D721Med (cell line): ENCODE data around the gene JAG1.

ENCODE experiments used
- DNase-seq: peaks from one replicate; pipeline ENCODE4 v3.0.0; 2011; ENCODE audit warnings: low spot score; ENCODE audit not compliant: insufficient read length
- FAIRE-seq: peaks from 2 replicates; lab custom pipeline; 2011; peaks lifted over from hg19 to GRCh38; lab: Jason Lieb, UNC
- TF ChIP-seq, protein P1 (sequence below): IDR thresholded peaks from 2 replicates; pipeline ENCODE4 v1.5.1; 2012; ENCODE audit warnings: mild to moderate bottlenecking, control low read depth; ENCODE audit not compliant: insufficient read depth; ENCODE audit errors: missing control alignments

Gene JAG1

DNA sequence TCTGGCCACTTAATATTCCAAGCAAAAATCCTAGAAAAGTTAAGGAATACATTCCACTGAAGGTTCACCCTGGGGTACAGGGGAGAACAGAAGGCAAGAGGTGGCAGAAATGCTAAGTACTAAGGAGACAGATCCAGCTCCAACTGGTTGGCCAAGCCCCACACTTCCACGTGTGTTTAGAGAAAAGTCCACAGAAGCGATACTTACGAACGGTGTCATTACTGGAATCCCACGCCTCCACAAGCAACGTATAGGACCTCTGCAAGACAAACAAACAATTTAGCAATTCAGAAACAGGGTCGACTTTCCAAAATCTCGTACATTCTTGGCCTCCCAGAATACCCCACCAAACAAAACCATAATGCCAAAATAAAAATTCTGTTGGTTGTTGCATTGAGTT, 10.0 kb downstream of the JAG1 start:
- DNase-seq (no peak), FAIRE-seq (no peak)
- TF ChIP-seq, protein P1, sequence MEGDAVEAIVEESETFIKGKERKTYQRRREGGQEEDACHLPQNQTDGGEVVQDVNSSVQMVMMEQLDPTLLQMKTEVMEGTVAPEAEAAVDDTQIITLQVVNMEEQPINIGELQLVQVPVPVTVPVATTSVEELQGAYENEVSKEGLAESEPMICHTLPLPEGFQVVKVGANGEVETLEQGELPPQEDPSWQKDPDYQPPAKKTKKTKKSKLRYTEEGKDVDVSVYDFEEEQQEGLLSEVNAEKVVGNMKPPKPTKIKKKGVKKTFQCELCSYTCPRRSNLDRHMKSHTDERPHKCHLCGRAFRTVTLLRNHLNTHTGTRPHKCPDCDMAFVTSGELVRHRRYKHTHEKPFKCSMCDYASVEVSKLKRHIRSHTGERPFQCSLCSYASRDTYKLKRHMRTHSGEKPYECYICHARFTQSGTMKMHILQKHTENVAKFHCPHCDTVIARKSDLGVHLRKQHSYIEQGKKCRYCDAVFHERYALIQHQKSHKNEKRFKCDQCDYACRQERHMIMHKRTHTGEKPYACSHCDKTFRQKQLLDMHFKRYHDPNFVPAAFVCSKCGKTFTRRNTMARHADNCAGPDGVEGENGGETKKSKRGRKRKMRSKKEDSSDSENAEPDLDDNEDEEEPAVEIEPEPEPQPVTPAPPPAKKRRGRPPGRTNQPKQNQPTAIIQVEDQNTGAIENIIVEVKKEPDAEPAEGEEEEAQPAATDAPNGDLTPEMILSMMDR = no peak

DNA sequence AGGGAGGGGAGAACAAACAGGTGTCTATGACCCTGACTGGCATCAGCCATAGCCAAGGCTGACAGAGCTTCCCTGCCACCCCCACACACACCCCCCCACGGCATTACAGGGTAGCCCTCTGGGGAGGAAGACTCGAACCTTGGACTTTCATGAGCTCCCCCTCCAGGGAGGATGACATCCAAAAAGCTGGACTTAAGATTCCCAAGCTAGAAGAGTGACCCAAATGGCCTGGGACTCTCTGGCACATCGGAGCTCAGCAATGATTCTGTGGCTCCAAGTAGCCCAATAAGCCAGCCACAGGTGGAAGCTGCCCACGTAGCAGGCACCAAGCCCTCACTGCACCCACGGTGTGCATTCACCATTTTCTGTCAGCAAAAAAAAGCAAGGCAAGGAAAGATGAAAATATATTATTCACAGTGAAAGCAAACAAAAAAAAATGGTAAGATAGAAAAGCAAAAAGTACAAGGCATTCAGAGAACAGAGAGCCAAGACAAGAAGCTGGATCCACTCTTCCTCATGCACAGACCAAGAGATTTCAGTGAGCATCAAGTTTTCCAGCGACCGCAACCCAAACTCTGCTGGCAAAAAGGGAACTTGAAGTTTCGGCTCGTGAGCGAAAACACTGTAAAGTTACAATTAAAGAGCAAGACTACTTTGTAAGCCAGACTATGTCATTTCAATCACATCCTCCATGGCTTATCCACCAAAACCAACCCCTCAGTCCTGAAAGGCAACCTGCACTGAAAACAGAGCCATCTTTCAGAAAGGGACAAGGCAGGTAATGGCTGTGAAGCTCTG, 10.9 kb downstream of the JAG1 start:
- TF ChIP-seq, protein P1 = no peak
- DNase-seq = no peak
- FAIRE-seq = no peak

DNA sequence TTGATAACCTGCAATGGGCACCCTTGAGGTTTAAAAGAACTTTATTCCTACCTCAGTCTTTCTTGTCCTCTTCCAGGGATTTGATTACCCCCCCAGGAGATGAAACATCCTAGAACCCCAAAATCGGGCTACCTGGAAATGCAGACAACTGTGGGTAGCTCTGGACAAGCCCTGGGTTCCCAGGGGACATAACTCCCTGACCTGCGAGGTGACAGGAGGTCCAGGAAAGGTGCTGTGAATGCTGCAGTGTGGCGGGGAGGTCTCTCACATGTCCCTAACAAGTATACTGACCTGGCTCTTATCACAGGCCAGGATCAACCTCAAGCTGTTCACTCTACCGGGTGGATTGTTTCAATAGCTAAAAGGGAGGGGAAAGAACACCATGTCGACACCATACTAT, 11.6 kb downstream of the JAG1 start:
- TF ChIP-seq, protein P1 = no peak
- no peak for FAIRE-seq
- no peak for DNase-seq

DNA sequence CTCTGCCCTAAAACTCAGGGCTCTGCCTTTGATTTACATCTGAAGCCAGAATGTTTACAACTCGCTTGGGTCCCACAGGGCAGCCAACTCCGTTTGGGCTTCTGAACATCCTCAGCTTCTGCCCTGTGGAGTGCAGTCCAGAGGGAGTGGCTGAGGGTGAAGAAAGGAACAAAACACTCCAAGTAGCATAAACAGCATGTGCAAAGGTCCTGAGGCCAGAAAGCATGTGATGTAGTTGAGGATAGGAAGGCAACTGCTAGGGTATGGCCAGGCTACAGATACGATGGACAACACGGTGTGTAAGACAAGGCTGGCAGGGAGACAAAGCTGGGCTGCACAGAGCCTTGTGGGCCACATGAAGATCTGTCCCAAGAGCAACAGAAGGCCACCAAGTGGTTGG, 12.5 kb downstream of the JAG1 start:
- TF ChIP-seq, protein P1 = no peak
- no peak for DNase-seq
- FAIRE-seq = no peak

DNA sequence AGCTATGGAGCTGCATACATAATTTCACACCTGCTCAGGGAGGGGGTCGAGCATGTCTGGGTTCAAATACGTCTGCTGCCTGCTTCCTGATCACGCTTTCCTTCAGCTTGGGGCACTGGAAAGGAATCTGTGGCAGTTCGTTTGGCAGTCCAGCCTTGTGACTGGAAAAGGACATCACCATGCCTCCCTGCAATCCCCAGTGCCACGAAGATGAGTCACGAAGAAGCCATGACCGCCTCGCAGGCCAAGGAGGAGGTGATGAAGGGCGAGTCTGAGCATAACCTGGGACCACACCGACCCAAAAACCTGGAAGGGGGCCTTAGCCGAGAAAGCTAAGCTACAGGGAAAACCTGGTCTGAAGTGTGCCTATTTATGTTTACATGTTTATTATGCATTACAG, 13.1 kb downstream of the JAG1 start:
- FAIRE-seq (no peak), DNase-seq (no peak)
- TF ChIP-seq, protein P1 = no peak

DNA sequence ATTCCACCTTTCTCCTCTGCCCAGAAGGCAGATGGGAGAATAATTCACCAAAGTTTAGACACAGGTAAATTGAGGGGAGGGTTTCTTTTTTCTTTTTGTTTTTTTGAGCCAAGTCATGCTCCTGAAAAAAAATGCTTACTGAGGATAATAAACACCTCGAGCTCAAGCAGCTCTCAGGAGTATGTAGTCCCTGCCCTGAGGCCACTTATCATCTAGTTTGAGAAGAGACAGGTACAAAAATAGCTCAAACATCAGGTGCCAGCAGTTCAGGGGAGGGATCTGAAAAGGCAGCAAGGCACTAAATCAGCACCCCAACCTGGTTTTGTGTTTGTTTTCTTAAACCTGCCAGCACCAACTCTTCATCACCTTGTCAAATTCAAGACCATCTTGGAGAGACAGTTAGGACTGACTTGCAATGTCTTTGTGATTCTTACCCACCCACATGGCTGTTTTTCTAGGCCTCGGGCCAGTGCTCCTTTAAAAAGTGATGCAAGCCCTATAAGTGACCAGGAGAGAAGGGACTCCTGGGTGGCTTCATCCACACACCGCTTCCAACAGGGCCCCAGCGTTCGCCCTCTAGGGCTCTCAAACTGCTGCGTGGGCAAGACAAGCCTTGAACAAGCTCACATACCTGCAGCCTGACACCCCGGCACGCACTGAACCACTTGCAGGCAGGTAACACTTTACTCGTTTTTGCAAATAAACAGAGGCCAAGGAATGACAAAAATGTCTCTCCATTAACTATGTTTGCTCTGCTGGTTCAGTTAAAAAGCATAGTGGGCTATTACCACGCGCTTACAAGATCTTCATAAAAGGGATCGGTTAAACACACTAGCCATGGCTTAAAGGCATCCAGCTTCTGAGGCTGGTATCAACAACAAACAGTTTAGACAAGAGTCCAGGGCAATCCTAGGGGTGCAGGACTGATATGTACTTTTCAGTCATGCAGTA, 13.9 kb downstream of the JAG1 start:
- no peak for FAIRE-seq
- TF ChIP-seq, protein P1 = no peak
- no peak for DNase-seq
